IPS-11a (cell line): ENCODE results near the gene CDH23.

Experiments
- H3K4me3 ChIP-seq: one replicate; pipeline ENCODE4 v1.5.1; 2013; ENCODE audit warnings: low read depth, low read length, control low read depth

CDH23 gene

GRCh38 chr10:71836596-71836974 is 439.9 kb downstream of the CDH23 start:
- H3K4me3 ChIP-seq: no peak overlapping the region

- no peak overlapping the region for H3K4me3 ChIP-seq
Observed at GRCh38 chr10:71837098-71837827, 440.5 kb downstream of the CDH23 start.

- no peak overlapping the region for H3K4me3 ChIP-seq
Observed at GRCh38 chr10:71838264-71839211, 441.8 kb downstream of the CDH23 start.

- H3K4me3 ChIP-seq: no peak overlapping the region
Observed at GRCh38 chr10:71840177-71840957, 443.6 kb downstream of the CDH23 start.

- H3K4me3 ChIP-seq: no peak overlapping the region
Observed at GRCh38 chr10:71840958-71841335, 444.2 kb downstream of the CDH23 start.

GRCh38 chr10:71842422-71842821 is 445.7 kb downstream of the CDH23 start:
- H3K4me3 ChIP-seq: no peak overlapping the region

GRCh38 chr10:71842856-71843686 is 446.4 kb downstream of the CDH23 start:
- no peak overlapping the region for H3K4me3 ChIP-seq

- H3K4me3 ChIP-seq: no peak overlapping the region
Observed at GRCh38 chr10:71844084-71844483, 447.4 kb downstream of the CDH23 start.

- H3K4me3 ChIP-seq: no peak overlapping the region
Observed at GRCh38 chr10:71844695-71845094, 448.0 kb downstream of the CDH23 start.

GRCh38 chr10:71845410-71846405 is 449.0 kb downstream of the CDH23 start:
- no peak overlapping the region for H3K4me3 ChIP-seq

GRCh38 chr10:71846816-71847215 is 450.1 kb downstream of the CDH23 start:
- no peak overlapping the region for H3K4me3 ChIP-seq

- no peak overlapping the region for H3K4me3 ChIP-seq
Observed at GRCh38 chr10:71847418-71847817, 450.7 kb downstream of the CDH23 start.

- H3K4me3 ChIP-seq: no peak overlapping the region
Observed at GRCh38 chr10:71848325-71849275, 451.9 kb downstream of the CDH23 start.

GRCh38 chr10:71849461-71849908 is 452.8 kb downstream of the CDH23 start:
- H3K4me3 ChIP-seq: peak overlapping the region; percentile 13

GRCh38 chr10:71850021-71850742 is 453.5 kb downstream of the CDH23 start:
- peak overlapping the region; percentile 82 for H3K4me3 ChIP-seq

- peak within 1 kb of the TSS; percentile 82 for H3K4me3 ChIP-seq
Observed at GRCh38 chr10:71850743-71851464, 454.2 kb downstream of the CDH23 start, which contains the start of gene PSAP. Gene PSAP, minus strand, starts transcription at chr10:71851251. Its CDS starts 30 bp downstream, at chr10:71851221.
